ENCODE measurements around the gene CD320.

- no peak for TF ChIP-seq POLR2AphosphoS5 (IDR thresholded peaks at IDR 0.05; ENCODE audit: low read depth, low read length)
- TF ChIP-seq POLR2A (IDR thresholded peaks at IDR 0.05; ENCODE audit: low read depth, low read length): no peak
- no peak for TF ChIP-seq TAF1 (IDR thresholded peaks at IDR 0.05; ENCODE audit: borderline replicate concordance, low read depth, low read length)
Observed at GRCh38 chr19:8325454-8325853, 17.3 kb upstream of the CD320 start.
